SJSA1 (cell line): Measurements from ENCODE around the gene LRRC4B. TPM values are rescaled to one million over a fixed set of nuclear protein-coding genes. Genes with fewer than 3 reads are reported as not detected.
"Not testable (repeated sequence)": the region's sequence is repeated elsewhere in the genome, so short reads cannot be mapped to it uniquely, and the experiment has no call there.

ENCODE experiments used
- DNase-seq, 2 experiments: peaks; one replicate each; pipeline ENCODE4 v3.0.0-alpha.2; 2015 to 2020; ENCODE audit warnings: low spot score in 2 of 2, low read depth in 1 of 2
- H3K27ac ChIP-seq: fragments of 250-450 bp; sonication (Bioruptor Pico); 2 replicates; pipeline ENCODE4 v1.5.1; 2020; ENCODE audit warnings: mild to moderate bottlenecking, moderate library complexity
- H3K27me3 ChIP-seq: fragments of 250-450 bp; sonication (Bioruptor Pico); replicated peaks from 2 replicates; pipeline ENCODE4 v1.5.1; 2020; ENCODE audit warnings: mild to moderate bottlenecking, moderate library complexity
- H3K36me3 ChIP-seq: fragments of 250-450 bp; sonication (Bioruptor Pico); 2 replicates; pipeline ENCODE4 v1.5.1; 2020; ENCODE audit warnings: mild to moderate bottlenecking
- H3K4me1 ChIP-seq: fragments of 250-450 bp; sonication (Bioruptor Pico); replicated peaks from 2 replicates; pipeline ENCODE4 v1.6.1; 2021; ENCODE audit warnings: mild to moderate bottlenecking
- H3K4me3 ChIP-seq: fragments of 250-450 bp; sonication (Bioruptor Pico); 2 replicates; pipeline ENCODE4 v1.5.1; 2020; ENCODE audit warnings: mild to moderate bottlenecking
- H3K9me3 ChIP-seq: fragments of 250-450 bp; sonication (Bioruptor Pico); replicated peaks from 2 replicates; pipeline ENCODE4 v1.5.1; 2020; ENCODE audit warnings: mild to moderate bottlenecking
- total RNA-seq: library from RNA; depleted of rRNA; stranded (reverse); fragments of >200 nt; shearing (Covaris generic); gene quantifications from 2 replicates; pipeline ENCODE4 v1.2.3, GENCODE V29; 2014; rRNA removed

The LRRC4B gene, protein sequence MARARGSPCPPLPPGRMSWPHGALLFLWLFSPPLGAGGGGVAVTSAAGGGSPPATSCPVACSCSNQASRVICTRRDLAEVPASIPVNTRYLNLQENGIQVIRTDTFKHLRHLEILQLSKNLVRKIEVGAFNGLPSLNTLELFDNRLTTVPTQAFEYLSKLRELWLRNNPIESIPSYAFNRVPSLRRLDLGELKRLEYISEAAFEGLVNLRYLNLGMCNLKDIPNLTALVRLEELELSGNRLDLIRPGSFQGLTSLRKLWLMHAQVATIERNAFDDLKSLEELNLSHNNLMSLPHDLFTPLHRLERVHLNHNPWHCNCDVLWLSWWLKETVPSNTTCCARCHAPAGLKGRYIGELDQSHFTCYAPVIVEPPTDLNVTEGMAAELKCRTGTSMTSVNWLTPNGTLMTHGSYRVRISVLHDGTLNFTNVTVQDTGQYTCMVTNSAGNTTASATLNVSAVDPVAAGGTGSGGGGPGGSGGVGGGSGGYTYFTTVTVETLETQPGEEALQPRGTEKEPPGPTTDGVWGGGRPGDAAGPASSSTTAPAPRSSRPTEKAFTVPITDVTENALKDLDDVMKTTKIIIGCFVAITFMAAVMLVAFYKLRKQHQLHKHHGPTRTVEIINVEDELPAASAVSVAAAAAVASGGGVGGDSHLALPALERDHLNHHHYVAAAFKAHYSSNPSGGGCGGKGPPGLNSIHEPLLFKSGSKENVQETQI
- not detected in 2 replicates for total RNA-seq

GRCh38 chr19:50567882-50568727, at the start of gene LRRC4B:
LRRC4B (minus strand) TSS chr19:50568435; CDS start chr19:50548838, 19,597 bp downstream.
- H3K9me3 ChIP-seq = no peaks in the 10 kb centered on the region
- no peak within 1 kb of the TSS for H3K4me3 ChIP-seq
- DNase-seq = no peak
- no peaks in the 10 kb centered on the region for H3K36me3 ChIP-seq
- H3K4me1 ChIP-seq = no peaks in the 10 kb centered on the region
- peaks cover 31% of the 10 kb centered on the region for H3K27me3 ChIP-seq
- no peak within 1 kb of the TSS for H3K27ac ChIP-seq

DNA sequence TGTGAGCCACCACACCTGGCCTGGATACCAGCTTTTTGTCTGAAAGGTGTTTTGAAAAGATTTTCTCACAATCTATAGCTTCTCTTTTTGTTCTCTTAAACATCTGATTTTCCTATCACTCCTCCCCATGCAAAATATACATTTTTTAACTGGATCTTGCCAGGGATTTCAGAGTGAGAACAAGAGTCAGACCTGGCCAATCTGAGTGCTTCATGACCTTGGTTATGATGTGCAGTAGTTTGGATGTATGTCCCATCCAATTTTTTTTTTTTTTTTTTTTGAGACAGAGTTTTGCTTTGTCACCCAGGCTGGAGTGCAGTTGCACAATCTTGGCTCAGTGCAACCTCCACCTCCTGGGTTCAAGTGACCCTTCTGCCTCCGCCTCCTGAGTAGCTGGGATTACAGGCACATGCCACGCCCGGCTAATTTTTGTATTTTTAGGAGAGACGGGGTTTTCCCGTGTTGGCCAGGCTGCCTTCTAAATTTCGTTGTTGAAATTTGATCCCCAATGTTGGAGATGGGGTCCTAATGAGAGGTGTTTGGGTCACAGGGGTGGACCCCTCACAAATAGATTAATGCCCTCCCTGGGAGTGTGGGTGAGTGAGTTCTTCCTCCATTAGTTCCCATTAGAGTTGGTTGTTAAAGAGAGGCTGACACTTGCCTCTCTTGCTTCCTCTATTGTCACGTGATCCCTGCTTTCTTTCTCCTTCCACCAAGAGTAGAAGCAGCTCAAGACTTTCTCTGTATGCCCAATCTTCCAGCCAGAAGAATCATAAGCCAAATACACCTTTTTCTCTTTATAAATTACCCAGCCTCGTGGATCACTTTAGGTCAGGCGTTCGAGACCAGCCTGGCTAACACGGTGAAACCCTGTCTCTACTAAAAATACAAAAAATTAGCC, 44.5 kb upstream of the LRRC4B start:
- DNase-seq, H3K27me3 ChIP-seq, H3K4me3 ChIP-seq, H3K27ac ChIP-seq, H3K36me3 ChIP-seq, H3K4me1 ChIP-seq, H3K9me3 ChIP-seq: not testable (repeated sequence)

DNA sequence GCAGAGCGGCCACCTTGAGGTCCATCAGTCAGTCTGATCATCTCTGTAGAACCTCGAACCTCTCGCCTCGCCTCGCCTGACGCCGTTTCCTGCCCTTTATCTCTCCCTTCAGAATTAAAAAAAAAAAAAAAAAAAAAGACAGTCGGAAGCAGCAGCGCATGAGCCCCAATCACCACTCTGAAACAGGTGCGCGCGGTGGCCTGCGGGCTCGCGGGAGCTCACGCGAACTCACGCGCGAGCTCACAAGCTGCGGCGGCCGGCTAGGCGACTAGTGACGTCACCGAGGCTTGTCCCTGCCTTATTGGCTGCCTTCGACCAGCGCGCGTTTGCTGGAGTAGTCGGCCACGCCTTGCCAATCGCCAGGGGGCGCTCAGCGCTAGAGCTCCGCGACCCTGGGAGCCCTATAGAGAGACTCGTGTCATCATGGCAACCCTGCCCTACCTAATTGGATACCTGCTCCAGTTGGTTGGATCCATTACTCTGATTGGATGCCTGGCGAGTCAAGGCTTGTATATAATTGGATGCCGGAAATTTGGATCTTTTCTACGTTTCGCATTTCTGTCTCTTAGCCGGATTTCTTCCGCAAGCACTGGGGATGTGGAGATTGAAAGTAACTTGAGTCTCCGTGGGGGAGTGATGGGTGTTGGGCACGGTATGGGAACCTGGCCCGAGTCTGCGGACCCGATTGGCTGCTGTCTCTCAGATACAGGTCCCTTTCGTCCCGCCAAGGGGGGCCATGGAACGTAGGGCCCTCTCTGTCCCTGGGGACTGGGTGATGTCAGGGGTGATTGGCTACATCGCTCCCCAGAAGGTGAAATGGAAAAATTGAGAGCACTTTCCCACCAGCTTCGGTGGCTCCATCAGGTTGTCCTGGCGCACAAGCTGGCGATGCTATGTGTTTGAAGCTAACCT, 39.9 kb upstream of the LRRC4B start:
- no peaks in the 10 kb centered on the region for H3K27me3 ChIP-seq
- H3K4me1 ChIP-seq = no peaks in the 10 kb centered on the region
- no peak overlapping the region for H3K4me3 ChIP-seq
- DNase-seq = peak; percentile 15 to 68
- H3K27ac ChIP-seq = no peak overlapping the region
- no peaks in the 10 kb centered on the region for H3K36me3 ChIP-seq
- H3K9me3 ChIP-seq = peaks cover 9% of the 10 kb centered on the region; the same call in 1 of the 2 replicates

DNA sequence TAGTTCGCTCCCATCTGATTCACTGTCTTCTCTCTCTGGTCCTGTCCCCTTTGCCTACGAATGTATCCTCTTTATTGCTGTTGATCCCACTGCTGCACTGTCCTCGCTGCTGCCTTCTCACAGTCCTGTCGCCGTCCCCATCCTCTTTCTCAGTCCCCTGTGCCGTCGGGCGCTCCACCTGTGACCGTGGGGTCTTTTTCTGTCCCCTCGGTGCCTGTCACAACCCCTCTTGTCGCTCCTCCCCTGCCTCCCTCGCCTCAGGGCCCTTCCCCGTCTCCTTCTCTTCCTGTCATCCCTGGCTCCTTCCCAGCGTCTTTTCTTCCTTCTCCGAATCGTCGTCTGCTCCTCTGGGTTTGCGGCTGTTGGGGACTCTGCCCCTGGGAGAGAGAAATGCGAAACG, 39.2 kb upstream of the LRRC4B start:
- no peaks in the 10 kb centered on the region for H3K27me3 ChIP-seq
- no peak overlapping the region for H3K27ac ChIP-seq
- H3K4me1 ChIP-seq = no peaks in the 10 kb centered on the region
- H3K9me3 ChIP-seq = peaks cover 9% of the 10 kb centered on the region; the same call in 1 of the 2 replicates
- H3K4me3 ChIP-seq = no peak overlapping the region
- no peak for DNase-seq
- no peaks in the 10 kb centered on the region for H3K36me3 ChIP-seq

DNA sequence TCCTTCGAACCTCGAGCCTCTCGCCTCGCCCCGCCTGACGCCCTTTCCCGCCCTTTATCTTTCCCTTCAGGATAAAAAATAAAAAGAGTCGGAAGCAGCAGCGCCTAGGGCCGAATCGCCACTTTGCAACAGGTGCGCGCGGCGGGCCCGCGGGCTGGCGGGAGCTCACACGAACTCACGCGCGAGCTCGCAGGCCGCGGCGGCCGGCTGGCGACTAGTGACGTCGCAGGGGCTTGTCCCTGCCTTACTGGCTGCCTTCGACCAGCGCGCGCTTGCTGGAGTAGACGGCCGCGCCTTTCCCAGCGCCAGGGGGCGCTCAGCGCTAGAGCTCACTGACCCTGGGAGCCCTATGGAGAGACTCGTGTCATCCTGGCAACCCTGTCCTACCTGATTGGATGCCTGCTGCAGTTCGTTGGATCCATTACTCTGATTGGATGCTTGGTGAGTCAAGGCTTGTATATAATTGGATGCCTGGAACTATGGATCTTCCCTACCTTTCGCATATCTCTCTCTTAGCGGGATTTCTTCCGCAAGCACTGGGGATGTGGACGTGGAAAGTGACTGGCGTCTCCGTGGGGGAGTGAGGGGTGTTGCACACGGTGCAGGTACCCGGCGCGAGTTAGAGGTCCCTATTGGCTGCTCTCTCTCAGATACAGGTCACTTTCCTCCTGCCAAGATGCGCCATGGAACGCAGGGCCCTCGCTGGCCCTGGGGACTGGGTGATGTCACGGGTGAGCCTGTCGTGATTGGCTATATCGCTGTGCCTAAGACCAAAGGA, 38.0 kb upstream of the LRRC4B start:
- DNase-seq, H3K9me3 ChIP-seq, H3K4me1 ChIP-seq, H3K36me3 ChIP-seq, H3K4me3 ChIP-seq, H3K27ac ChIP-seq, H3K27me3 ChIP-seq: not testable (repeated sequence)

DNA sequence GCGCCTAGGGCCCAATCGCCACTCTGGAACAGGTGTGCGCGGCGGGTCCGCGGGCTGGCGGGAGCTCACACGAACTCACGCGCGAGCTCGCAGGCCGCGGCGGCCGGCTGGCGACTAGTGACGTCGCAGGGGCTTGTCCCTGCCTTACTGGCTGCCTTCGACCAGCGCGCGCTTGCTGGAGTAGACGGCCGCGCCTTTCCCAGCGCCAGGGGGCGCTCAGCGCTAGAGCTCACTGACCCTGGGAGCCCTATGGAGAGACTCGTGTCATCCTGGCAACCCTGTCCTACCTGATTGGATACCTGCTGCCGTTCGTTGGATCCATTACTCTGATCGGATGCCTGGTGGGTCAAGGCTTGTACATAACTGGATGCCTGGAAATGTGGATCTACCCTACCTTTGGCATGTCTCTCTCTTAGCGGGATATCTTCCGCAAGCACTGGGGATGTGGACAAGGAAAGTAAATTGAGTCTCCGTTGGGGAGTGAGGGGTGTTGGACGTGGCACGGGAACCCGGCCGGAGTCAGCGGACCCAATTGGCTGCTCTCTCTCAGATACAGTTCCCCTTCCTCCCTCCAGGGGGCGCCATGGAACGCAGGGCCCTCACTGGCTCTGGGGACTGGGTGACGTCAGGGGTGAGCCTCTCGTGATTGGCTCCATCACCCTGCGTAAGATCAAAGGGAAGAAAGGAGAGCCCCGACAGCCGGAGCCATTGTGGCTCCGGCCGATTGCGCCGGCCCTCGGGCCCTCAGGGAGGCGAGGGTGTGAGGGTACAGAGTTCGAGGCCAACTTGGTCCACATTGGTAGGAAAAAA, 36.2 kb upstream of the LRRC4B start:
- H3K4me1 ChIP-seq, H3K27ac ChIP-seq: not testable (repeated sequence)

GRCh38 chr19:50602935-50603334, 34.7 kb upstream of the LRRC4B start:
- Histone ChIP-seq H3K4me3 (no peak overlapping the region), H3K4me1 (no peaks in the 10 kb centered on the region), H3K27me3 (no peaks in the 10 kb centered on the region), H3K36me3 (no peaks in the 10 kb centered on the region), H3K9me3 (peaks cover 7% of the 10 kb centered on the region; the same call in 1 of the 2 replicates), H3K27ac (no peak overlapping the region)
- no peak for DNase-seq

More for the DNA sequence above, 36.2 kb upstream of the LRRC4B start:
- H3K36me3 ChIP-seq, DNase-seq, H3K9me3 ChIP-seq, H3K27me3 ChIP-seq, H3K4me3 ChIP-seq: not testable (repeated sequence)

DNA sequence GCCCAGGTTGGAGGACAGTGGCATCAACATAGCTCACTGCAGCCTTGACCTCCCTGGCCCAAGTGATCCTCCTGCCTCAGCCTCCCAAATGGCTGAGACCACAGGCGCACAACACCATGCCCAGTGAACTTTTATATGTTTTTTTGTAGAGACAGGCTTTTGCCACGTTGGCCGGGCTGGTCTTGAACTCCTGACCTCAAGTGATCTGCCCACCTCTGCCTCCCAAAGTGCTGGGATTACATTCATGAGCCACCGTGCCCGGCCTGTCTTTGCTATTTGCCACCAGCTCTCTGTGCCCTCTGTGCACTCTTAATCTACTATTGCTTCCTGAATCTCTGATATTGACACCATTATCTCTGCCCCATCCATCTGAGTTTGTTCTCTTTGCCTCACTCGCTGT, 34.3 kb upstream of the LRRC4B start:
- H3K36me3 ChIP-seq = no peaks in the 10 kb centered on the region
- 0 out of 2 replicates have a peak, but pooled peaks cover 2% of the 10 kb centered on the region for H3K9me3 ChIP-seq
- no peaks in the 10 kb centered on the region for H3K27me3 ChIP-seq
- DNase-seq = no peak
- no peak overlapping the region for H3K27ac ChIP-seq
- H3K4me3 ChIP-seq = no peak overlapping the region
- H3K4me1 ChIP-seq = no peaks in the 10 kb centered on the region

GRCh38 chr19:50602089-50602422, 33.8 kb upstream of the LRRC4B start:
- H3K9me3 ChIP-seq = no peaks in the 10 kb centered on the region
- DNase-seq = no peak
- H3K27ac ChIP-seq = no peak overlapping the region
- no peaks in the 10 kb centered on the region for H3K27me3 ChIP-seq
- no peaks in the 10 kb centered on the region for H3K36me3 ChIP-seq
- H3K4me1 ChIP-seq = no peaks in the 10 kb centered on the region
- no peak overlapping the region for H3K4me3 ChIP-seq

DNA sequence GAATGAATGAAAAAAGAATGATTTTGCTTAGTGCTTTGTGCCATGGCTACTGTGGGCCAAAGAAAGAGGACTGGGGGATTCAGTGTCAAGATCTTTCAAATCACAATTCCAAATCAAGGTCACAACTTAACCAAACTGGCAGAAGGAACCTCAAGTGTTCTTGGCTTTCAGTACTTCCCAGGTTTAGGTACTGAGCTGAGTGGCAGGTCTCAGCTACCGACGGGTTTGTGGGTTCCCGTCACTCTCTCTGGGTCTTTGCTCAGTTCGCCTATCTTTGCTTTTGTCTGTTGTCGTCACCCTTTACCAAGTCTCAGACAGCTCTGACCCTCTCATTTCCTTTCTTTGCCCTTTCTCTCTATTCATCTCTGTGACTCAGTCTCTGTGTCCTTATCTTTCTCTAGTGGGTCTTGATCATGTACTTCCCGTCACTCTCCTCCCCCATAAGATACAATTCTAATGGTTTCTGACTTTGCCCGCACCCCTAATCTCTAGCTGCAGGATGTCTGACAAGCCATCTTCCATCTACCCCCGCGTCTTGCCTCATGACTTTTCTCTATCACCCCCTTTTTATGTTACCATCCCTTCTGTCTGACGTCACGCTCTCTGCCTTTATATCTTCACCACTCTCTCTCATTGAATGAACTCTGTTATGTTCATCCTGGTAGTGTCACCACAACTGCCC, 33.3 kb upstream of the LRRC4B start:
- Histone ChIP-seq H3K36me3 (no peaks in the 10 kb centered on the region), H3K27me3 (no peaks in the 10 kb centered on the region), H3K4me1 (no peaks in the 10 kb centered on the region), H3K9me3 (no peaks in the 10 kb centered on the region), H3K4me3 (no peak overlapping the region), H3K27ac (no peak overlapping the region)
- no peak for DNase-seq

- Histone ChIP-seq H3K36me3 (no peaks in the 10 kb centered on the region), H3K4me3 (no peak overlapping the region), H3K4me1 (no peaks in the 10 kb centered on the region), H3K27me3 (no peaks in the 10 kb centered on the region), H3K27ac (no peak overlapping the region), H3K9me3 (no peaks in the 10 kb centered on the region)
- no peak for DNase-seq
Observed at GRCh38 chr19:50599427-50599826, 31.2 kb upstream of the LRRC4B start.
